ENCODE data around the gene ACE.
"Not testable (repeated sequence)": the region's sequence is repeated elsewhere in the genome, so short reads cannot be mapped to it uniquely, and the experiment has no call there.

Gene ACE

GRCh38 chr17:63444457-63444856, 32.4 kb upstream of the ACE start:
- DNase-seq = no peak

- DNase-seq = no peak
Measured at GRCh38 chr17:63445065-63445464, 31.8 kb upstream of the ACE start.

GRCh38 chr17:63445571-63445953, 31.3 kb upstream of the ACE start:
- peak; percentile 80 to 85 for DNase-seq

- DNase-seq = peak; percentile 80
Measured at GRCh38 chr17:63445954-63446752, 30.7 kb upstream of the ACE start, which contains the start of gene CYB561. Gene CYB561 (minus strand): TSS chr17:63446306. CDS start chr17:63437547, 8,759 bp downstream.

GRCh38 chr17:63446753-63447470, 29.9 kb upstream of the ACE start:
- DNase-seq = peak; percentile 31 to 56

- no peak for DNase-seq
Measured at GRCh38 chr17:63447471-63448009, 29.3 kb upstream of the ACE start.

- no peak for DNase-seq
Measured at GRCh38 chr17:63448655-63449054, 28.2 kb upstream of the ACE start.

GRCh38 chr17:63450551-63450950, 26.3 kb upstream of the ACE start:
- DNase-seq = no peak

GRCh38 chr17:63451150-63451549, 25.7 kb upstream of the ACE start:
- no peak for DNase-seq

GRCh38 chr17:63452046-63452961, 24.6 kb upstream of the ACE start:
- no peak for DNase-seq

- DNase-seq = no peak
Measured at GRCh38 chr17:63452962-63453551, 23.8 kb upstream of the ACE start.

- DNase-seq = not testable (repeated sequence)
Measured at GRCh38 chr17:63454357-63454756, 22.5 kb upstream of the ACE start.

- no peak for DNase-seq
Measured at GRCh38 chr17:63454915-63455314, 21.9 kb upstream of the ACE start.

GRCh38 chr17:63455417-63455816, 21.4 kb upstream of the ACE start:
- DNase-seq = no peak

GRCh38 chr17:63458478-63458877, 18.4 kb upstream of the ACE start:
- no peak for DNase-seq

GRCh38 chr17:63460018-63460417, 16.8 kb upstream of the ACE start:
- DNase-seq = no peak

- DNase-seq = no peak
Measured at GRCh38 chr17:63463771-63464170, 13.1 kb upstream of the ACE start.

- no peak for DNase-seq
Measured at GRCh38 chr17:63464691-63465236, 12.1 kb upstream of the ACE start.

GRCh38 chr17:63468099-63468498, 8.8 kb upstream of the ACE start:
- not testable (repeated sequence) for DNase-seq

GRCh38 chr17:63474174-63474573, 2.7 kb upstream of the ACE start:
- no peak for DNase-seq

GRCh38 chr17:63474586-63475460, 2.0 kb upstream of the ACE start:
- no peak for DNase-seq
